ENCODE data around the gene TOMM5.

GRCh38 chr9:37641331-37641730, 48.9 kb upstream of the TOMM5 start:
- TF ChIP-seq CTCF (IDR thresholded peaks at IDR 0.05) (no peak), ZFX (IDR thresholded peaks at IDR 0.05; ENCODE audit: borderline replicate concordance) (no peak)

Data from 22Rv1 (cell line).